ENCODE data around the gene NCR1. TPM values are rescaled to one million over a fixed set of nuclear protein-coding genes. Genes with fewer than 3 reads are reported as not detected.
"Not testable (repeated sequence)": the region's sequence is repeated elsewhere in the genome, so short reads cannot be mapped to it uniquely, and the experiment has no call there.

Gene NCR1
- total and polyA plus RNA-seq, 4 donors = 0.30 to 2.5 (median 1.1) TPM

DNA sequence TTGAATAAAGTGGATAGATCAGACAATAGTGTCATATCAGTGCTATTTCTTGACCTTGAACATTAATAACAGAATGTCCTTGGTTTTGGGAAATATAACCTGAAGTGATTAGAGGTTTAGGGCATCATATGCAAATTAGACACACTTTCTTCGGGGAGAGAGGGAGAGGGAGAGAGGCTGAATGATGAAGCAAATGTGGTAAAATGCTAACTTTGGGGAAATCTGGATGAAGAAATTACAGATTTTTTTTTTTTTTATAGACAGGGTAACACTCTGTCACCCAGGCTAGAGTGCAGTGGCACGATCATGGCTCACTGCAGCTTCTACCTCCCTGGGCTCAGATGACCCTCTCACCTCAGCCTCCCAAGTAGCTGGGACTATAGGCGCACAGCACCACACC is 3.9 kb upstream of the NCR1 start:
- no peak overlapping the region for H3K9ac ChIP-seq (ENCODE audit: insufficient read depth in 1 of 2, low read length in 2 of 2)
- no peaks in the 10 kb centered on the region for H3K27me3 ChIP-seq (ENCODE audit: control insufficient read depth in 3 of 3, insufficient read depth in 3 of 3, low read length in 2 of 3)
- H3K9me3 ChIP-seq (ENCODE audit: control insufficient read depth in 4 of 4, insufficient read depth in 3 of 4, low read length in 3 of 4) = peaks cover 0 to 4% (median 0%) of the 10 kb centered on the region in 4 donors
- DNase-seq (no peak), ATAC-seq (ENCODE audit: insufficient read depth, low FRiP score) (no peak)
- no peak overlapping the region for H3K27ac ChIP-seq (ENCODE audit: low read depth in 1 of 2, low read length in 1 of 2)
- no peak overlapping the region for H3K4me3 ChIP-seq
- H3K36me3 ChIP-seq (ENCODE audit: control insufficient read depth in 4 of 4, insufficient read depth in 4 of 4, low read length in 4 of 4) = no peaks in the 10 kb centered on the region
- TF ChIP-seq, protein P1, sequence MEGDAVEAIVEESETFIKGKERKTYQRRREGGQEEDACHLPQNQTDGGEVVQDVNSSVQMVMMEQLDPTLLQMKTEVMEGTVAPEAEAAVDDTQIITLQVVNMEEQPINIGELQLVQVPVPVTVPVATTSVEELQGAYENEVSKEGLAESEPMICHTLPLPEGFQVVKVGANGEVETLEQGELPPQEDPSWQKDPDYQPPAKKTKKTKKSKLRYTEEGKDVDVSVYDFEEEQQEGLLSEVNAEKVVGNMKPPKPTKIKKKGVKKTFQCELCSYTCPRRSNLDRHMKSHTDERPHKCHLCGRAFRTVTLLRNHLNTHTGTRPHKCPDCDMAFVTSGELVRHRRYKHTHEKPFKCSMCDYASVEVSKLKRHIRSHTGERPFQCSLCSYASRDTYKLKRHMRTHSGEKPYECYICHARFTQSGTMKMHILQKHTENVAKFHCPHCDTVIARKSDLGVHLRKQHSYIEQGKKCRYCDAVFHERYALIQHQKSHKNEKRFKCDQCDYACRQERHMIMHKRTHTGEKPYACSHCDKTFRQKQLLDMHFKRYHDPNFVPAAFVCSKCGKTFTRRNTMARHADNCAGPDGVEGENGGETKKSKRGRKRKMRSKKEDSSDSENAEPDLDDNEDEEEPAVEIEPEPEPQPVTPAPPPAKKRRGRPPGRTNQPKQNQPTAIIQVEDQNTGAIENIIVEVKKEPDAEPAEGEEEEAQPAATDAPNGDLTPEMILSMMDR (IDR thresholded peaks at IDR 0.05; ENCODE audit: control extremely low read depth, extremely low read depth) = no peak
- WGBS, 2 donors = 77 to 83% methylated on average over 3 of the region's 3 CpGs
- H3K4me1 ChIP-seq (ENCODE audit: control insufficient read depth in 5 of 5, insufficient read depth in 5 of 5, low read length in 5 of 5) = no peaks in the 10 kb centered on the region

DNA sequence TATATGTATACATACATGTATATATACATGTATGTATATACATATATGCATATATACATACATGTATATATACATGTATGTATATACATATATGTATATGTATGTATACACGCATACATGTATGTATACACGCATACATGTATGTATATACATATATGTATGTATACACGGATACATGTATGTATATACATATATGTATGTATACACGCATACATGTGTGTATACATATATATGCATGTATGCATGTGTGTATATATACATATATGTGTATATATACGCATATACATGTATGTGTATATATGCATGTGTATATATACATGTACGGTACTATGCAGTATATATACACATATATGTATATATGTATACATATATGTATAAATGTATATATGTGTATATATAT is 2.6 kb upstream of the NCR1 start:
- Histone ChIP-seq H3K4me3 (no peak overlapping the region), H3K4me1 (ENCODE audit: control insufficient read depth in 5 of 5, insufficient read depth in 5 of 5, low read length in 5 of 5) (no peaks in the 10 kb centered on the region), H3K27ac (ENCODE audit: low read depth in 1 of 2, low read length in 1 of 2) (no peak overlapping the region), H3K27me3 (ENCODE audit: control insufficient read depth in 3 of 3, insufficient read depth in 3 of 3, low read length in 2 of 3) (no peaks in the 10 kb centered on the region), H3K36me3 (ENCODE audit: control insufficient read depth in 4 of 4, insufficient read depth in 4 of 4, low read length in 4 of 4) (no peaks in the 10 kb centered on the region), H3K9me3 (ENCODE audit: control insufficient read depth in 4 of 4, insufficient read depth in 3 of 4, low read length in 3 of 4) (peaks cover 0 to 4% (median 0%) of the 10 kb centered on the region in 4 donors), H3K9ac (ENCODE audit: insufficient read depth in 1 of 2, low read length in 2 of 2) (no peak overlapping the region)
- ATAC-seq (ENCODE audit: insufficient read depth, low FRiP score) (no peak), DNase-seq (no peak)
- TF ChIP-seq, protein P1 (IDR thresholded peaks at IDR 0.05; ENCODE audit: control extremely low read depth, extremely low read depth) = no peak
- 92 to 93% methylated on average over 6 of the region's 6 CpGs for WGBS, 2 donors

DNA sequence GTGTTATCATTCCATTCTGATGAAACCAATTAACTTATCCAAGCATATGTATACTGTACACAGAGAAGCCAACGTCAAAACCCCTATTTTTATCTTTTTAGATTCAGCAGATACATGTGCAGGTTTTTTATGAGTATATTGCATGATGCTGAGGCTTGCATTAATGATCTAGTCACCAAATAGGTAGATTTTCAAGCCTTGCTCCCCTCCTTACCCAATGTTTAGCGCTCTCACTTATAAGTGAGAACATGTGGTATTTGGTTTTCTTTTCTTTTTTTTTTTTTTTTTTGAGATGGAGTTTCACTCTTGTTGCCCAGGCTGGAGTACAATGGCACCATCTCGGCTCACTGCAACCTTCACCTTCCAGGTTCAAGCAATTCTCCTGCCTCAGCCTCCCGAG is 1.7 kb upstream of the NCR1 start:
- not testable (repeated sequence) for H3K9me3 ChIP-seq (ENCODE audit: control insufficient read depth in 4 of 4, insufficient read depth in 3 of 4, low read length in 3 of 4); H3K36me3 ChIP-seq (ENCODE audit: control insufficient read depth in 4 of 4, insufficient read depth in 4 of 4, low read length in 4 of 4); H3K4me1 ChIP-seq (ENCODE audit: control insufficient read depth in 5 of 5, insufficient read depth in 5 of 5, low read length in 5 of 5); H3K27ac ChIP-seq (ENCODE audit: low read depth in 1 of 2, low read length in 1 of 2); H3K4me3 ChIP-seq; ATAC-seq (ENCODE audit: insufficient read depth, low FRiP score); H3K9ac ChIP-seq (ENCODE audit: insufficient read depth in 1 of 2, low read length in 2 of 2); DNase-seq; H3K27me3 ChIP-seq (ENCODE audit: control insufficient read depth in 3 of 3, insufficient read depth in 3 of 3, low read length in 2 of 3)
- 82 to 87% methylated on average over 4 of the region's 4 CpGs for WGBS, 2 donors

DNA sequence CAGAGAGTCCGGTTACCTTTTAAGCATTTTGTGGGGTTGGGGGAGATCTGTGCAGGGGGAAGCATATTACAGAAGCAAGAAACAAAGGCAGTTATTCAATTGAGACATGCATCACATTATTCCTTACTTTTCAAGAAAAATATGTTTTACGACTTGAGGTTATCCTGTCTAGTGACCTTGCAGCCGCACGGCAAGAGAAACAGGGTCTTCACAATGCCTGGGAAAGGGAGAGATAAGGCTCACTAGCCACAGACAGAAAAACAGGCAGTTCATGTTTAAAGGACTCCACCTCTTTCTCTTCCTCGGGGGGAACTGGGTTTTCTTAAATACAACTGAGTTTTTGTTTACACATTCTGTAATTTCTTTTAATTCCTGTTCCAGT is 536 bp upstream of the NCR1 start:
- no peaks in the 10 kb centered on the region for H3K36me3 ChIP-seq (ENCODE audit: control insufficient read depth in 4 of 4, insufficient read depth in 4 of 4, low read length in 4 of 4)
- H3K9me3 ChIP-seq (ENCODE audit: control insufficient read depth in 4 of 4, insufficient read depth in 3 of 4, low read length in 3 of 4) = peaks cover 0 to 4% (median 0%) of the 10 kb centered on the region in 4 donors
- WGBS, 2 donors = 18 to 30% methylated on average over 5 of the region's 5 CpGs
- H3K27me3 ChIP-seq (ENCODE audit: control insufficient read depth in 3 of 3, insufficient read depth in 3 of 3, low read length in 2 of 3) = no peaks in the 10 kb centered on the region
- TF ChIP-seq, protein P1 (IDR thresholded peaks at IDR 0.05; ENCODE audit: control extremely low read depth, extremely low read depth) = no peak
- H3K27ac ChIP-seq (ENCODE audit: low read depth in 1 of 2, low read length in 1 of 2) = no peak overlapping the region
- no peak for DNase-seq
- ATAC-seq (ENCODE audit: insufficient read depth, low FRiP score) = no peak
- no peaks in the 10 kb centered on the region for H3K4me1 ChIP-seq (ENCODE audit: control insufficient read depth in 5 of 5, insufficient read depth in 5 of 5, low read length in 5 of 5)
- no peak overlapping the region for H3K9ac ChIP-seq (ENCODE audit: insufficient read depth in 1 of 2, low read length in 2 of 2)
- H3K4me3 ChIP-seq = no peak overlapping the region
